CD4-positive, alpha-beta T cell (primary cell): ENCODE data around the gene FMNL2. TPM values are rescaled to one million over a fixed set of nuclear protein-coding genes. Genes with fewer than 3 reads are reported as not detected.

ENCODE experiments used
- ATAC-seq: fragments of 200-7000 bp; cut with Tn5 transposase; one replicate; pipeline ENCODE4 v1.10.0; 2022; ENCODE audit warnings: mild to moderate bottlenecking; ENCODE audit not compliant: poor library complexity
- CTCF ChIA-PET: fragments of 350-600 bp; sonication (Branson Sonifier 250); formaldehyde crosslinking; loops from one replicate; lab custom pipeline; 2021; ENCODE audit warnings: antibody characterized with exemption, inconsistent platforms; lab: Charles Lee
- POLR2A ChIA-PET: fragments of 350-600 bp; sonication (Branson Sonifier 250); formaldehyde crosslinking; loops from one replicate; lab custom pipeline; 2021; ENCODE audit warnings: antibody characterized with exemption, inconsistent platforms; lab: Charles Lee
- DNase-seq, 14 experiments: peaks; one replicate each; pipeline ENCODE4 v3.0.0-alpha.2; 2013 to 2020; ENCODE audit warnings: mixed read lengths in 2 of 14
- H3K27ac ChIP-seq, 2 donors: one replicate each; pipeline versions ENCODE4 v1.5.1 to v1.7.0; 2013; ENCODE audit warnings: low read length in 2 of 2, low read depth in 1 of 2, mild to moderate bottlenecking in 1 of 2
- H3K27me3 ChIP-seq, 2 experiments: 1 replicate in 1 of 2; 2 replicates in 1 of 2; pipeline versions ENCODE4 v1.6.1 to v1.7.0; 2013; ENCODE audit warnings: low read length in 2 of 2, control low read depth in 1 of 2, mild to moderate bottlenecking in 1 of 2, moderate library complexity in 1 of 2; ENCODE audit not compliant: insufficient read depth in 2 of 2, control insufficient read depth in 1 of 2
- H3K36me3 ChIP-seq: one replicate; pipeline ENCODE4 v1.6.1; 2013; ENCODE audit warnings: low read length, control low read depth; ENCODE audit not compliant: insufficient read depth
- H3K4me1 ChIP-seq: one replicate; pipeline ENCODE4 v1.6.1; 2013; ENCODE audit warnings: low read length, control low read depth; ENCODE audit not compliant: insufficient read depth
- H3K4me3 ChIP-seq: one replicate; pipeline ENCODE4 v1.5.1; 2013; ENCODE audit warnings: mild to moderate bottlenecking, low read length, moderate library complexity
- H3K9me3 ChIP-seq, 2 experiments: 1 replicate in 1 of 2; 2 replicates in 1 of 2; pipeline versions ENCODE4 v1.6.1 to v1.7.0; 2013; ENCODE audit warnings: low read length in 2 of 2, mild to moderate bottlenecking in 2 of 2, control low read depth in 1 of 2, moderate library complexity in 1 of 2; ENCODE audit not compliant: control insufficient read depth in 1 of 2, insufficient read depth in 1 of 2
- H3K27ac Mint-ChIP-seq: one replicate; pipeline ENCODE4 v1.8.0; 2020; ENCODE audit warnings: mixed read lengths
- H3K27me3 Mint-ChIP-seq: one replicate; pipeline ENCODE4 v1.8.0; 2021; ENCODE audit warnings: mixed read lengths
- H3K36me3 Mint-ChIP-seq: one replicate; pipeline ENCODE4 v1.8.0; 2021; ENCODE audit warnings: low read depth, mixed read lengths
- H3K4me1 Mint-ChIP-seq: one replicate; pipeline ENCODE4 v1.8.0; 2021; ENCODE audit warnings: low read depth, mixed read lengths
- H3K4me3 Mint-ChIP-seq: one replicate; pipeline ENCODE4 v1.8.0; 2020; ENCODE audit warnings: mild to moderate bottlenecking, mixed read lengths
- H3K9me3 Mint-ChIP-seq: one replicate; pipeline ENCODE4 v1.8.0; 2020; ENCODE audit warnings: mixed read lengths
- CTCF ChIP-seq: fragments of 200-600 bp; IDR thresholded peaks from one replicate; pipeline ENCODE4 v1.8.0; 2022; ENCODE audit warnings: antibody characterized with exemption, mild to moderate bottlenecking
- intact Hi-C, 2 experiments: fragments of 100-400 bp; cut with DNase I in 1 of 2; cut with micrococcal nuclease in 1 of 2; formaldehyde crosslinking; loops; one replicate each; pipeline versions ENCODE4 v1.15.1 to v1.9.0; 2023 to 2025; cut with DNase I, micrococcal nuclease
- total RNA-seq, 174 experiments: library from RNA in 2 of 174; stranded (reverse) in 2 of 174; gene quantifications; one replicate each; pipeline ENCODE4 v1.2.3 and lab custom pipeline; 2021 to 2026

Gene FMNL2
- total RNA-seq, 2 experiments from 2014 or later = 0.30 to 0.31 TPM

GRCh38 chr2:152334701-152335015 lies 316 bp upstream of the FMNL2 start:
- H3K36me3 ChIP-seq = no peaks in the 10 kb centered on the region
- H3K4me3 ChIP-seq = peak overlapping the region; percentile 41
- peaks cover 10% of the 10 kb centered on the region for H3K4me1 ChIP-seq
- H3K27me3 ChIP-seq = peaks cover 23 to 39% of the 10 kb centered on the region in 2 experiments
- TF ChIP-seq CTCF = no peak
- H3K4me1 Mint-ChIP-seq = peaks cover 11% of the 10 kb centered on the region
- peaks cover 0 to 3% of the 10 kb centered on the region in 2 experiments for H3K9me3 ChIP-seq
- CTCF ChIA-PET = no interaction called here
- H3K27me3 Mint-ChIP-seq = peaks cover 75% of the 10 kb centered on the region
- ATAC-seq = no peak
- no peaks in the 10 kb centered on the region for H3K36me3 Mint-ChIP-seq
- peak overlapping the region; percentile 86 for H3K4me3 Mint-ChIP-seq
- no peak overlapping the region for H3K27ac Mint-ChIP-seq
- DNase-seq = no peak
- intact Hi-C loops = no loop called here
- POLR2A ChIA-PET = no interaction called here
- H3K27ac ChIP-seq = no peak overlapping the region
- no peaks in the 10 kb centered on the region for H3K9me3 Mint-ChIP-seq

GRCh38 chr2:152335726-152336118 lies 748 bp downstream of the FMNL2 start:
- Mint-ChIP-seq H3K4me1 (peaks cover 11% of the 10 kb centered on the region), H3K4me3 (no peak overlapping the region), H3K27ac (no peak overlapping the region), H3K27me3 (peaks cover 67% of the 10 kb centered on the region), H3K36me3 (no peaks in the 10 kb centered on the region), H3K9me3 (no peaks in the 10 kb centered on the region)
- H3K4me1 ChIP-seq = peaks cover 10% of the 10 kb centered on the region
- POLR2A ChIA-PET = no interaction called here
- CTCF ChIA-PET = no interaction called here
- no peak overlapping the region for H3K27ac ChIP-seq
- no peaks in the 10 kb centered on the region for H3K36me3 ChIP-seq
- no peak for TF ChIP-seq CTCF
- peaks cover 0 to 3% of the 10 kb centered on the region in 2 experiments for H3K9me3 ChIP-seq
- peak overlapping the region; percentile 41 for H3K4me3 ChIP-seq
- intact Hi-C loops = no loop called here
- H3K27me3 ChIP-seq = peaks cover 23 to 39% of the 10 kb centered on the region in 2 experiments
- ATAC-seq (no peak), DNase-seq (peak in 1 of 14 experiments; percentile 9)

- peak in 2 of 14 experiments; percentile 5 to 8 for DNase-seq
- peak overlapping the region; percentile 41 for H3K4me3 ChIP-seq
- POLR2A ChIA-PET = no interaction called here
Measured at GRCh38 chr2:152336119-152336853, 1.3 kb downstream of the FMNL2 start.

More at GRCh38 chr2:152336119-152336853, 1.3 kb downstream of the FMNL2 start:
- Histone ChIP-seq H3K9me3 (peaks cover 0 to 3% of the 10 kb centered on the region in 2 experiments), H3K27ac (no peak overlapping the region), H3K27me3 (peaks cover 23 to 39% of the 10 kb centered on the region in 2 experiments), H3K4me1 (peaks cover 10% of the 10 kb centered on the region), H3K36me3 (no peaks in the 10 kb centered on the region)
- CTCF ChIA-PET = interaction anchor here (0.5 kb wide), 1 partner anchor 149 kb away, joined by 3 read pairs; no protein-coding TSS in a partner anchor
- H3K27ac Mint-ChIP-seq = no peak overlapping the region
- no peaks in the 10 kb centered on the region for H3K36me3 Mint-ChIP-seq
- no peak for TF ChIP-seq CTCF
- peaks cover 11% of the 10 kb centered on the region for H3K4me1 Mint-ChIP-seq
- intact Hi-C loops = no loop called here
- ATAC-seq = no peak
- peak overlapping the region; percentile 84 for H3K4me3 Mint-ChIP-seq
- no peaks in the 10 kb centered on the region for H3K9me3 Mint-ChIP-seq
- H3K27me3 Mint-ChIP-seq = peaks cover 64% of the 10 kb centered on the region
